Left colon (tissue), 2 donors: ENCODE data around the gene PSMD14. TPM values are rescaled to one million over a fixed set of nuclear protein-coding genes. Genes with fewer than 3 reads are reported as not detected.

Source experiments
- ATAC-seq: fragments of 200-7000 bp; cut with Tn5 transposase; one replicate; pipeline ENCODE4 v1.9.1; 2020; ENCODE audit warnings: mild to moderate bottlenecking, moderate library complexity
- DNase-seq, 2 donors: peaks; one replicate each; pipeline ENCODE4 v3.0.0-alpha.2; 2020
- intact Hi-C, 2 donors: fragments of 100-400 bp; cut with DNase I in 1 of 2; cut with micrococcal nuclease in 1 of 2; formaldehyde crosslinking; loops; one replicate each; pipeline versions ENCODE4 v1.11.2 to v1.14.0; 2022; cut with DNase I, micrococcal nuclease
- total RNA-seq, 2 donors: library from RNA; stranded (reverse); fragmentation: NEBNext Ultra II Directional; extraction: Animal tissue kit (Norgen Biotek cat#: 25700); gene quantifications; one replicate each; pipeline ENCODE4 v1.2.1, GENCODE V29; 2021
- donor health status: DM: no; HTN: no; CAD: no.
- donor health status: DM: yes; HTN: yes; CAD: no.

The PSMD14 gene
- total RNA-seq, 2 donors from 2014 or later: 27.2 to 34.5 TPM

GRCh38 chr2:161425728-161426454, 117.7 kb downstream of the PSMD14 start:
- intact Hi-C loops: no loop called here
- DNase-seq: no peak
- ATAC-seq: no peak

- ATAC-seq (no peak), DNase-seq (peak in 1 of 2 donors; percentile 50)
- intact Hi-C loops: no loop called here
These were observed 118.3 kb downstream of the PSMD14 start for GRCh38 chr2:161426455-161426921.

GRCh38 chr2:161426922-161427663, 118.9 kb downstream of the PSMD14 start:
- intact Hi-C loops: no loop called here
- DNase-seq (no peak), ATAC-seq (peak; percentile 34)

GRCh38 chr2:161427664-161428587, 119.7 kb downstream of the PSMD14 start:
- ATAC-seq: no peak
- intact Hi-C loops: no loop called here
- no peak for DNase-seq

- intact Hi-C loops: no loop called here
- ATAC-seq: no peak
- no peak for DNase-seq
These were observed 122.2 kb downstream of the PSMD14 start for GRCh38 chr2:161430386-161430785.

- DNase-seq (no peak), ATAC-seq (no peak)
- intact Hi-C loops: no loop called here
These were observed 123.9 kb downstream of the PSMD14 start for GRCh38 chr2:161432107-161432506.

- intact Hi-C loops: no loop called here
- DNase-seq (no peak), ATAC-seq (no peak)
These were observed 125.9 kb downstream of the PSMD14 start for GRCh38 chr2:161434118-161434517.

- no peak for DNase-seq
- no peak for ATAC-seq
- intact Hi-C loops: no loop called here
These were observed 128.2 kb downstream of the PSMD14 start for GRCh38 chr2:161436411-161436810.

- DNase-seq (no peak), ATAC-seq (no peak)
- intact Hi-C loops: no loop called here
These were observed 130.4 kb downstream of the PSMD14 start for GRCh38 chr2:161438598-161438997.

GRCh38 chr2:161445097-161445496, 136.9 kb downstream of the PSMD14 start:
- intact Hi-C loops: no loop called here
- DNase-seq: no peak
- no peak for ATAC-seq

- ATAC-seq (no peak), DNase-seq (no peak)
- intact Hi-C loops: no loop called here
These were observed 140.2 kb downstream of the PSMD14 start for GRCh38 chr2:161448431-161448830.

Other genes starting within 250 kb of the PSMD14 start
- gene TANK, start 148.0 kb upstream of the PSMD14 start, total RNA-seq: 10 to 100 TPM; 54.3 to 58.8 TPM
- gene TBR1, start 107.9 kb downstream of the PSMD14 start, total RNA-seq: not detected